Caco-2 (cell line): ENCODE results near the gene PSMC5. TPM values are rescaled to one million over a fixed set of nuclear protein-coding genes. Genes with fewer than 3 reads are reported as not detected.
A peak's percentile ranks its signal among the peaks of the same experiment; 100 is the strongest.

Source experiments
- BruUV-seq: library from RNA; stranded (reverse); fragments of 400-500 nt; replicated peaks from 2 replicates; lab custom pipeline; 2021; lab: Mats Ljungman, UMichigan
- CTCF ChIA-PET: fragments of 300-600 bp; sonication (Branson Sonifier 250); formaldehyde crosslinking; loops from one replicate; lab custom pipeline; 2022; ENCODE audit warnings: antibody characterized with exemption; lab: Charles Lee
- POLR2A ChIA-PET: fragments of 300-600 bp; sonication (Branson Sonifier 250); formaldehyde crosslinking; loops from one replicate; lab custom pipeline; 2022; ENCODE audit warnings: antibody characterized with exemption; lab: Charles Lee
- DNase-seq, 2 experiments: peaks; one replicate each; pipeline versions ENCODE4 v3.0.0 to v3.0.0-alpha.2; 2020 to 2022
- H3K27me3 ChIP-seq: replicated peaks from 2 replicates; pipeline ENCODE4 v1.6.0; 2011; ENCODE audit warnings: low read length; ENCODE audit not compliant: control insufficient read depth, insufficient read depth
- H3K36me3 ChIP-seq: 2 replicates; pipeline ENCODE4 v1.5.1; 2011; ENCODE audit warnings: low read length; ENCODE audit not compliant: control insufficient read depth, insufficient read depth
- H3K4me1 ChIP-seq: fragments of 250-450 bp; sonication (Bioruptor Pico); 2 replicates; pipeline ENCODE4 v1.5.1; 2020; ENCODE audit warnings: mild to moderate bottlenecking
- H3K4me3 ChIP-seq: 2 replicates; pipeline ENCODE4 v1.5.1; 2011; ENCODE audit warnings: low read depth, mild to moderate bottlenecking, control low read depth, low read length
- H3K9me3 ChIP-seq: fragments of 250-450 bp; sonication (Bioruptor Pico); 2 replicates; pipeline ENCODE4 v1.5.1; 2020; ENCODE audit warnings: mild to moderate bottlenecking, moderate library complexity
- H3K27ac Mint-ChIP-seq: one replicate; pipeline ENCODE4 v1.8.0; 2022; ENCODE audit warnings: mixed read lengths; ENCODE audit not compliant: unreplicated experiment
- H3K27me3 Mint-ChIP-seq: one replicate; pipeline ENCODE4 v1.8.0; 2022; ENCODE audit warnings: mixed read lengths; ENCODE audit not compliant: insufficient read depth, unreplicated experiment
- H3K36me3 Mint-ChIP-seq: one replicate; pipeline ENCODE4 v1.8.0; 2022; ENCODE audit warnings: mild to moderate bottlenecking, mixed read lengths; ENCODE audit not compliant: insufficient read depth, unreplicated experiment
- H3K4me1 Mint-ChIP-seq: one replicate; pipeline ENCODE4 v1.8.0; 2022; ENCODE audit warnings: low read depth, mixed read lengths; ENCODE audit not compliant: unreplicated experiment
- H3K4me3 Mint-ChIP-seq: one replicate; pipeline ENCODE4 v1.8.0; 2022; ENCODE audit warnings: mild to moderate bottlenecking, moderate library complexity, mixed read lengths; ENCODE audit not compliant: unreplicated experiment
- H3K9me3 Mint-ChIP-seq: one replicate; pipeline ENCODE4 v1.8.0; 2022; ENCODE audit warnings: mixed read lengths; ENCODE audit not compliant: unreplicated experiment
- intact Hi-C: fragments of 100-400 bp; cut with micrococcal nuclease; formaldehyde crosslinking; loops from one replicate; pipeline ENCODE4 v1.10.0; 2022; ENCODE audit not compliant: unreplicated experiment
- total RNA-seq: library from RNA; stranded (reverse); gene quantifications from 2 replicates; pipeline ENCODE4 v1.2.3, GENCODE V29; 2022
- TF ChIP-seq, protein P1 (sequence below), 2 experiments: fragments of 200-600 bp in 1 of 2; IDR thresholded peaks; 1 replicate in 1 of 2; 2 replicates in 1 of 2; pipeline versions ENCODE4 v1.5.1 to v1.8.0; 2011 to 2022; ENCODE audit warnings: antibody characterized with exemption in 1 of 2, control low read depth in 1 of 2, inconsistent platforms in 1 of 2, low read depth in 1 of 2, low read length in 1 of 2, mild to moderate bottlenecking in 1 of 2, moderate library complexity in 1 of 2; ENCODE audit not compliant: insufficient read depth in 1 of 2, severe bottlenecking in 1 of 2, unreplicated experiment in 1 of 2

The PSMC5 gene
- total RNA-seq, 1 experiment from 2014 or later = 197 TPM

DNA sequence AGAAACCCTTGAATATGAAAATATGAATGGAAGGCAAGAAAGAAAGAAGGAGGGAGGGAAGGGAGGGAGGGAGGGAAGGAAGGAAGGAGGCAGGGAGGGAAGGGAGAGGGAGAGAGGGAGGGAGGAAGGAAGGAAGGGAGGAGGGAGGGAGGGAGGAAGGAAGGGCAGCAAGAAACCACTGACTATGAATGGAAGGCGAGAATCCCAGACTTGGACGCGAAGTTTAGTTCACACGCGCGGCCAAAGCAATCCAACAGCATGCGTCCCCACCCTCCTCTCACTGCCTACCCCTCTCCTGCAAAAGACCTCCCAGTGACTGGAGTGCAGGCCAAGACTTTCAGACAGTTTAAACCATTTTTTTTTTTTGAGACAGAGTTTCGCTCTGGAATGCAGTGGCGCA lies 23.2 kb downstream of the PSMC5 start:
- TF ChIP-seq, protein P1, sequence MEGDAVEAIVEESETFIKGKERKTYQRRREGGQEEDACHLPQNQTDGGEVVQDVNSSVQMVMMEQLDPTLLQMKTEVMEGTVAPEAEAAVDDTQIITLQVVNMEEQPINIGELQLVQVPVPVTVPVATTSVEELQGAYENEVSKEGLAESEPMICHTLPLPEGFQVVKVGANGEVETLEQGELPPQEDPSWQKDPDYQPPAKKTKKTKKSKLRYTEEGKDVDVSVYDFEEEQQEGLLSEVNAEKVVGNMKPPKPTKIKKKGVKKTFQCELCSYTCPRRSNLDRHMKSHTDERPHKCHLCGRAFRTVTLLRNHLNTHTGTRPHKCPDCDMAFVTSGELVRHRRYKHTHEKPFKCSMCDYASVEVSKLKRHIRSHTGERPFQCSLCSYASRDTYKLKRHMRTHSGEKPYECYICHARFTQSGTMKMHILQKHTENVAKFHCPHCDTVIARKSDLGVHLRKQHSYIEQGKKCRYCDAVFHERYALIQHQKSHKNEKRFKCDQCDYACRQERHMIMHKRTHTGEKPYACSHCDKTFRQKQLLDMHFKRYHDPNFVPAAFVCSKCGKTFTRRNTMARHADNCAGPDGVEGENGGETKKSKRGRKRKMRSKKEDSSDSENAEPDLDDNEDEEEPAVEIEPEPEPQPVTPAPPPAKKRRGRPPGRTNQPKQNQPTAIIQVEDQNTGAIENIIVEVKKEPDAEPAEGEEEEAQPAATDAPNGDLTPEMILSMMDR (IDR thresholded peaks at IDR 0.05; ENCODE audit: insufficient read depth in 1 of 2, low read depth in 1 of 2, low read length in 1 of 2, severe bottlenecking in 1 of 2, unreplicated experiment in 1 of 2) = no peak
- CTCF ChIA-PET = no interaction called here
- DNase-seq = no peak
- no TSS peak for BruUV-seq
- Mint-ChIP-seq H3K9me3 (no peaks in the 10 kb centered on the region), H3K4me1 (peaks cover 7% of the 10 kb centered on the region), H3K27me3 (no peaks in the 10 kb centered on the region), H3K36me3 (peaks cover 50% of the 10 kb centered on the region), H3K27ac (peak overlapping the region; percentile 99), H3K4me3 (peak overlapping the region; percentile 90)
- H3K9me3 ChIP-seq = no peaks in the 10 kb centered on the region
- intact Hi-C loops = no loop called here
- POLR2A ChIA-PET = no interaction called here
- H3K4me3 ChIP-seq = peak overlapping the region; percentile 84
- no peaks in the 10 kb centered on the region for H3K27me3 ChIP-seq
- peaks cover 3% of the 10 kb centered on the region; the same call in 1 of the 2 replicates for H3K36me3 ChIP-seq
- H3K4me1 ChIP-seq = peaks cover 4% of the 10 kb centered on the region; the same call in 1 of the 2 replicates

GRCh38 chr17:63853260-63853659 lies 26.0 kb downstream of the PSMC5 start:
- Mint-ChIP-seq H3K36me3 (peaks cover 69% of the 10 kb centered on the region), H3K4me3 (no peak overlapping the region), H3K4me1 (peaks cover under 1% of the 10 kb centered on the region), H3K27me3 (no peaks in the 10 kb centered on the region), H3K27ac (no peak overlapping the region), H3K9me3 (no peaks in the 10 kb centered on the region)
- intact Hi-C loops = no loop called here
- Histone ChIP-seq H3K4me3 (no peak overlapping the region), H3K27me3 (no peaks in the 10 kb centered on the region), H3K9me3 (no peaks in the 10 kb centered on the region), H3K36me3 (peaks cover 3% of the 10 kb centered on the region; the same call in 1 of the 2 replicates), H3K4me1 (peaks cover 4% of the 10 kb centered on the region; the same call in 1 of the 2 replicates)
- TF ChIP-seq, protein P1 (IDR thresholded peaks at IDR 0.05; ENCODE audit: insufficient read depth in 1 of 2, low read depth in 1 of 2, low read length in 1 of 2, severe bottlenecking in 1 of 2, unreplicated experiment in 1 of 2) = no peak
- ChIA-PET POLR2A (no interaction called here), CTCF (no interaction called here)
- DNase-seq = no peak
- no TSS peak for BruUV-seq

GRCh38 chr17:63854709-63855108 lies 27.5 kb downstream of the PSMC5 start:
- TF ChIP-seq, protein P1 (IDR thresholded peaks at IDR 0.05; ENCODE audit: insufficient read depth in 1 of 2, low read depth in 1 of 2, low read length in 1 of 2, severe bottlenecking in 1 of 2, unreplicated experiment in 1 of 2) = no peak
- POLR2A ChIA-PET = no interaction called here
- no peaks in the 10 kb centered on the region for H3K9me3 Mint-ChIP-seq
- Histone ChIP-seq H3K9me3 (no peaks in the 10 kb centered on the region), H3K27me3 (no peaks in the 10 kb centered on the region), H3K4me3 (no peak overlapping the region), H3K36me3 (peaks cover 4% of the 10 kb centered on the region; the same call in 1 of the 2 replicates), H3K4me1 (no peaks in the 10 kb centered on the region)
- H3K36me3 Mint-ChIP-seq = peaks cover 69% of the 10 kb centered on the region
- no peak for DNase-seq
- H3K4me3 Mint-ChIP-seq = no peak overlapping the region
- BruUV-seq = no TSS peak
- H3K27ac Mint-ChIP-seq = no peak overlapping the region
- intact Hi-C loops = no loop called here
- CTCF ChIA-PET = no interaction called here
- H3K27me3 Mint-ChIP-seq = no peaks in the 10 kb centered on the region
- H3K4me1 Mint-ChIP-seq = no peaks in the 10 kb centered on the region
